Esophagus muscularis mucosa (tissue), 4 donors: ENCODE results near the gene SLC40A1. TPM values are rescaled to one million over a fixed set of nuclear protein-coding genes. Genes with fewer than 3 reads are reported as not detected.

Experiments
- DNase-seq: peaks from one replicate; pipeline ENCODE4 v3.0.0-alpha.2; 2017; ENCODE audit errors: extremely low spot score
- H3K27ac ChIP-seq, 4 donors: fragments of 200-600 bp; sonication (generic); replicated peaks in 1 of 4; 1 replicate in 3 of 4; 2 replicates in 1 of 4; pipeline ENCODE4 v1.5.1; 2016 to 2019; ENCODE audit warnings: mild to moderate bottlenecking in 1 of 4
- H3K27me3 ChIP-seq, 4 donors: fragments of 200-600 bp; sonication (generic); one replicate each; pipeline versions ENCODE4 v1.5.1 to v1.6.0; 2016 to 2019
- H3K36me3 ChIP-seq, 4 donors: fragments of 200-600 bp; sonication (generic); one replicate each; pipeline ENCODE4 v1.5.1; 2016 to 2019
- H3K4me1 ChIP-seq, 4 donors: fragments of 200-600 bp; sonication (generic); one replicate each; pipeline ENCODE4 v1.5.1; 2016 to 2019
- H3K4me3 ChIP-seq, 4 donors: fragments of 200-600 bp; sonication (generic); 1 replicate in 2 of 4; 2 replicates in 2 of 4; pipeline ENCODE4 v1.5.1; 2016 to 2019; ENCODE audit warnings: mild to moderate bottlenecking in 4 of 4, moderate library complexity in 1 of 4
- H3K9me3 ChIP-seq, 4 donors: fragments of 200-600 bp; sonication (generic); 1 replicate in 3 of 4; 2 replicates in 1 of 4; pipeline ENCODE4 v1.5.1; 2016 to 2019
- EP300 ChIP-seq: sonication (generic); formaldehyde crosslinking; IDR thresholded peaks from one replicate; pipeline ENCODE4 v1.6.1; 2017; ENCODE audit warnings: antibody characterized with exemption
- POLR2A ChIP-seq: fragments of 450-650 bp; IDR thresholded peaks from one replicate; pipeline ENCODE4 v1.6.1; 2017; ENCODE audit warnings: antibody characterized with exemption, moderate library complexity, mild to moderate bottlenecking, low read depth
- POLR2AphosphoS5 ChIP-seq, 2 donors: sonication (generic); formaldehyde crosslinking; IDR thresholded peaks; one replicate each; pipeline ENCODE4 v1.6.1; 2017; ENCODE audit warnings: antibody characterized with exemption in 2 of 2
- WGBS: methylation state at CpG from one replicate; pipeline ENCODE4 v1.1.5; 2018; 5-methylcytosine and 5-hydroxymethylcytosine counted together
- intact Hi-C: fragments of 100-400 bp; cut with DNase I; formaldehyde crosslinking; loops from one replicate; pipeline ENCODE4 v1.15.1; 2023
- total RNA-seq, 4 donors: library from RNA; depleted of rRNA; stranded (reverse); fragments of >200 nt; gene quantifications; one replicate each; pipeline versions ENCODE4 v1.1.0 to v1.2.1, GENCODE V29; 2016
- TF ChIP-seq, protein P1 (sequence below), 3 experiments: fragments of 200-600 bp in 2 of 3; fragments of 450-650 bp in 1 of 3; sonication (generic) in 2 of 3; IDR thresholded peaks; one replicate each; pipeline ENCODE4 v1.5.1; 2017 to 2019; ENCODE audit warnings: antibody characterized with exemption in 3 of 3, mild to moderate bottlenecking in 2 of 3, moderate library complexity in 1 of 3

Gene SLC40A1
- total RNA-seq, 4 donors from 2014 or later = 35.3 to 80.9 (median 40.8) TPM

DNA sequence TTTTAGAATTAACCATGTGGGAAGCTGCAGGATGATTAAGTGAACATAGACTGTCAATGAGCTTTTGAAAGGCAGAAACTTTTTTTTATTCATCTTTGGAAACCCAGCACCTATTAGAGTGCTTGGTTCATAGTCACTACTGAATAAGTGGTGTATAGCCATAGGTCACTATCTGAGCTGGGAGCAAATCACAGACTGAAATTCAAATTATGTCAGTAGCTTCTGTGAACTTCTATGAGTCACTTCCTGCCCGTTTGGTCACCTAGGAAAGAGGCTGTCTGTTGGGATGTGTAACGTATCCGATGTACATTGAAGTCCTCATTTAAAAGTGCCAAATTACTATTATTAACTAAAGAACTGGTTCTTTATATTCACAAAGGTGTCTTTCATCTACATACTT lies 20.5 kb upstream of the SLC40A1 start:
- Histone ChIP-seq H3K36me3 (no peaks in the 10 kb centered on the region), H3K27me3 (no peaks in the 10 kb centered on the region), H3K27ac (no peak overlapping the region), H3K4me1 (no peaks in the 10 kb centered on the region), H3K4me3 (no peak overlapping the region), H3K9me3 (no peaks in the 10 kb centered on the region)
- no peak for DNase-seq
- TF ChIP-seq, protein P1, sequence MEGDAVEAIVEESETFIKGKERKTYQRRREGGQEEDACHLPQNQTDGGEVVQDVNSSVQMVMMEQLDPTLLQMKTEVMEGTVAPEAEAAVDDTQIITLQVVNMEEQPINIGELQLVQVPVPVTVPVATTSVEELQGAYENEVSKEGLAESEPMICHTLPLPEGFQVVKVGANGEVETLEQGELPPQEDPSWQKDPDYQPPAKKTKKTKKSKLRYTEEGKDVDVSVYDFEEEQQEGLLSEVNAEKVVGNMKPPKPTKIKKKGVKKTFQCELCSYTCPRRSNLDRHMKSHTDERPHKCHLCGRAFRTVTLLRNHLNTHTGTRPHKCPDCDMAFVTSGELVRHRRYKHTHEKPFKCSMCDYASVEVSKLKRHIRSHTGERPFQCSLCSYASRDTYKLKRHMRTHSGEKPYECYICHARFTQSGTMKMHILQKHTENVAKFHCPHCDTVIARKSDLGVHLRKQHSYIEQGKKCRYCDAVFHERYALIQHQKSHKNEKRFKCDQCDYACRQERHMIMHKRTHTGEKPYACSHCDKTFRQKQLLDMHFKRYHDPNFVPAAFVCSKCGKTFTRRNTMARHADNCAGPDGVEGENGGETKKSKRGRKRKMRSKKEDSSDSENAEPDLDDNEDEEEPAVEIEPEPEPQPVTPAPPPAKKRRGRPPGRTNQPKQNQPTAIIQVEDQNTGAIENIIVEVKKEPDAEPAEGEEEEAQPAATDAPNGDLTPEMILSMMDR (IDR thresholded peaks at IDR 0.05) = no peak
- TF ChIP-seq POLR2A (no peak), EP300 (no peak)
- intact Hi-C loops = no loop called here
- 67% methylated on average over 3 of the region's 3 CpGs for WGBS

GRCh38 chr2:189599245-189599644 lies 18.7 kb upstream of the SLC40A1 start:
- no peaks in the 10 kb centered on the region for H3K27me3 ChIP-seq
- no peaks in the 10 kb centered on the region for H3K9me3 ChIP-seq
- no peak overlapping the region for H3K4me3 ChIP-seq
- no peak overlapping the region for H3K27ac ChIP-seq
- WGBS = 29% methylated on average over 1 of the region's 1 CpG
- no peak for TF ChIP-seq POLR2AphosphoS5 (IDR thresholded peaks at IDR 0.05)
- TF ChIP-seq, protein P1 (IDR thresholded peaks at IDR 0.05) = no peak
- TF ChIP-seq EP300 = no peak
- TF ChIP-seq POLR2A = no peak
- no peak for DNase-seq
- H3K36me3 ChIP-seq = no peaks in the 10 kb centered on the region
- intact Hi-C loops = no loop called here
- H3K4me1 ChIP-seq = no peaks in the 10 kb centered on the region

- no peaks in the 10 kb centered on the region for H3K9me3 ChIP-seq
- no peak for DNase-seq
- H3K27me3 ChIP-seq = no peaks in the 10 kb centered on the region
- no peak overlapping the region for H3K4me3 ChIP-seq
- no peaks in the 10 kb centered on the region for H3K36me3 ChIP-seq
- H3K27ac ChIP-seq = no peak overlapping the region
- no peak for TF ChIP-seq POLR2AphosphoS5 (IDR thresholded peaks at IDR 0.05)
- TF ChIP-seq, protein P1 (IDR thresholded peaks at IDR 0.05) = no peak
- no peak for TF ChIP-seq POLR2A
- no peak for TF ChIP-seq EP300
- no peaks in the 10 kb centered on the region for H3K4me1 ChIP-seq
- WGBS = 89% methylated on average over 3 of the region's 3 CpGs
- intact Hi-C loops = no loop called here
These were observed 14.8 kb upstream of the SLC40A1 start for GRCh38 chr2:189595417-189595816.

GRCh38 chr2:189594305-189594704 lies 13.7 kb upstream of the SLC40A1 start:
- intact Hi-C loops = no loop called here
- H3K9me3 ChIP-seq = no peaks in the 10 kb centered on the region
- H3K27me3 ChIP-seq = no peaks in the 10 kb centered on the region
- no peak overlapping the region for H3K27ac ChIP-seq
- DNase-seq = no peak
- H3K4me1 ChIP-seq = no peaks in the 10 kb centered on the region
- H3K36me3 ChIP-seq = no peaks in the 10 kb centered on the region
- WGBS = 88% methylated on average over 2 of the region's 2 CpGs
- TF ChIP-seq POLR2AphosphoS5 (IDR thresholded peaks at IDR 0.05) (no peak), POLR2A (no peak), EP300 (no peak)
- TF ChIP-seq, protein P1 (IDR thresholded peaks at IDR 0.05) = no peak
- H3K4me3 ChIP-seq = no peak overlapping the region

DNA sequence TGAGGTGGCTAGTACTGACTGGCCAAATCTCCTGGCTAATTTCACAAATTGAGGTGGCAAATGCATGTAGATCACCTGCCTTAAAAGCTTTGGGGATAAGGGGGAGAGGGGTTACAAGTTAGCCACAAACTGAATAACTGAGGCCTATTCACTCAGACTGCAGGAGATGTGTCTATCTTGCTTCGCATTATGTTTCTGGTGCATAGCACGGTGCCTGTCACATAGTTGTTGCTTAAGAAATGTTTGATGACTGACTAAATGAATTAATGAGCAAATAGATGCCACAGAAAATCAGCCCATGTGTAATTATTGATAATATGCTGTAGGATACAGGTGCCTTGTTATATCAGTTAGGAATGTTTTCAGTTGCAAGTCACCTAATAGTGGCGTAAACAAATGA lies 12.5 kb upstream of the SLC40A1 start:
- DNase-seq = no peak
- no peaks in the 10 kb centered on the region for H3K27me3 ChIP-seq
- TF ChIP-seq POLR2A = no peak
- TF ChIP-seq POLR2AphosphoS5 (IDR thresholded peaks at IDR 0.05) = no peak
- TF ChIP-seq EP300 = no peak
- TF ChIP-seq, protein P1 (IDR thresholded peaks at IDR 0.05) = no peak
- H3K4me1 ChIP-seq = no peaks in the 10 kb centered on the region
- intact Hi-C loops = no loop called here
- WGBS = 93% methylated on average over 3 of the region's 3 CpGs
- no peak overlapping the region for H3K4me3 ChIP-seq
- no peaks in the 10 kb centered on the region for H3K36me3 ChIP-seq
- H3K9me3 ChIP-seq = no peaks in the 10 kb centered on the region
- H3K27ac ChIP-seq = no peak overlapping the region
